ENCODE data around the gene TMCC1. TPM values are rescaled to one million over a fixed set of nuclear protein-coding genes. Genes with fewer than 3 reads are reported as not detected.
A peak's percentile ranks its signal among the peaks of the same experiment; 100 is the strongest.
"Not testable (repeated sequence)": the region's sequence is repeated elsewhere in the genome, so short reads cannot be mapped to it uniquely, and the experiment has no call there.

TMCC1 gene
- total RNA-seq, 1 donor, result 11.2 TPM

DNA sequence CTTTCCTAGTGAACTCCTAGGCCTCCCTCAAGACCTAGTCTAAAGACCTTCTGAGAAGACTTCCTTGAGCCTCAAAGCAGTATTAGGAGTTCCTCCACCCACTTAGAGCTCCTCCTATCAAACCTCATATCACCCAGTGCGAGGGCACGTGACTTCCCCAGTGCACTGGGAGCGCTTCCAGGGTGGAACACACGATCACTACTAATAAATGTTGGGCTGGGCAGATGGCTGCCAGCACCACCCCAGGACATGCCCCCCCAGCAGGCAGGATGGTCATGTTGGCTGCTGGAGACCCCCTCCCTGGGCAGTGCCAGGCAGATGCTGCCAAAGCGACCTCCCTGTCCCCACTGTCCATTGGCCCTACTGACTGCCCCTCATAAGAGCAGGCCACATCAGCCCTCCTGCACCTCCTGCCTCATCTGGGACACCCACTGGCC lies 278.6 kb downstream of the TMCC1 start:
- no peak for DNase-seq (ENCODE audit: low read depth)
- H3K4me3 ChIP-seq (ENCODE audit: low read depth, low read length), result no peak overlapping the region
- no peak for TF ChIP-seq CTCF (IDR thresholded peaks at IDR 0.05; ENCODE audit: insufficient read depth, low read depth, low read length)

GRCh38 chr3:129614435-129614834 lies 279.1 kb downstream of the TMCC1 start:
- DNase-seq (ENCODE audit: low read depth), result no peak
- TF ChIP-seq CTCF (IDR thresholded peaks at IDR 0.05; ENCODE audit: insufficient read depth, low read depth, low read length), result no peak
- no peak overlapping the region for H3K4me3 ChIP-seq (ENCODE audit: low read depth, low read length)

DNA sequence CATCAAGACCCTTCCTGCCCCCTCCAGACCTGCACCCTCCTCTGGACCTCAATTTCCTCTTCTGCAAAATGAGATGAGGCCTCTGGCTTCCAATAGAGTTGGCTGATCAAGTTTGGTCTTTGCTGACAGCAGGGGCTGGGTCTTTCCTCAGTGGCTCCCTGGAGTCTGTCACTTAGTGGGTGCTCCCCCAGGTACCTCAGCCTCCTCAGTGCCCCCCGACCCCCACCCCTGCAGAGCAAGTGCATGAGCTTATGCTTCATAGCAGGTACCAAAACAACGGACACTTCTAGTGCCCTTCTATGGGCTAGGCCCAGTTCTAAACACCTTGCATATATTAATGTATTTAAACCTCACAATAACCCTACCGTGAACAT lies 280.2 kb downstream of the TMCC1 start:
- no peak for DNase-seq (ENCODE audit: low read depth)
- no peak overlapping the region for H3K4me3 ChIP-seq (ENCODE audit: low read depth, low read length)
- TF ChIP-seq CTCF (IDR thresholded peaks at IDR 0.05; ENCODE audit: insufficient read depth, low read depth, low read length), result no peak

DNA sequence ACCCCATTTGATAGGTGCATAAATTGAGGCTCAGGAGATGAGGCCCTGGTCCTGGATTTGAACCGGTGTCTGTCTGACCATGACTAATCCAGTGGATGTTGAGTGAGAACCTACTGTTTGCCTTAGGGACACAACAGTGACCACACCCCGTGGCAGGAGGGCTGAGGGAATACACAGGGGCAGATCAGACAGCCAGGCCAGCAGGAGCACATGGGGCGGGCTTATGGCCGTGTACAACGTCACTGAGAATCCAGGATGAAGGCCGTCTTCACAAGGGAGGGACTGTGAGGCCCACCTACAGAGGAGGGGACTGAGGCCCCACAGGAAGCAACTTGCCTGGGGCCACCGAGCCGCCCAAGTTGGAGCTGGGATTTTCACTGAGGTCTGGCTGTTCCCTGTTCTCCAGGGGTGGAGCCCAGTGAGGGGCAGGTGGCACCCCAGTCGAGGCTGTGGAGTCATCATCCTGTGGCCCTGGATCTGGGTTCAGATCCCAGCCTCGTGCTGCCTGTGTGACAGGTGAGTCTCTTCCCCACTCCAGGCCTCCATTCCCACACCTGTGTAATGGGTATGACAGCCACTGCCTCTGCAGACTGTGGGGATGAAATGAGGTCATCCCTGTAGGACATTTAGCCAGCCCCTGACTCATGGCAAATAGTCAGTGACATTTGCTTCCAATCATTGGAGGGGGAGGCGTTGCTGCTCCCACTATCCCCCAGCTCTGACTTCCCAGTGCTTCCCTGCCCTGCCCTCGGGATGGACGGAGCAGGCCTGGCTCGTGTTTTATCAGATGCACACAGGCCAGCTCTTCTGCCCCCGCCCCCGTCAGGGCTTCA lies 280.8 kb downstream of the TMCC1 start:
- no peak for TF ChIP-seq CTCF (IDR thresholded peaks at IDR 0.05; ENCODE audit: insufficient read depth, low read depth, low read length)
- no peak for DNase-seq (ENCODE audit: low read depth)
- no peak overlapping the region for H3K4me3 ChIP-seq (ENCODE audit: low read depth, low read length)

DNA sequence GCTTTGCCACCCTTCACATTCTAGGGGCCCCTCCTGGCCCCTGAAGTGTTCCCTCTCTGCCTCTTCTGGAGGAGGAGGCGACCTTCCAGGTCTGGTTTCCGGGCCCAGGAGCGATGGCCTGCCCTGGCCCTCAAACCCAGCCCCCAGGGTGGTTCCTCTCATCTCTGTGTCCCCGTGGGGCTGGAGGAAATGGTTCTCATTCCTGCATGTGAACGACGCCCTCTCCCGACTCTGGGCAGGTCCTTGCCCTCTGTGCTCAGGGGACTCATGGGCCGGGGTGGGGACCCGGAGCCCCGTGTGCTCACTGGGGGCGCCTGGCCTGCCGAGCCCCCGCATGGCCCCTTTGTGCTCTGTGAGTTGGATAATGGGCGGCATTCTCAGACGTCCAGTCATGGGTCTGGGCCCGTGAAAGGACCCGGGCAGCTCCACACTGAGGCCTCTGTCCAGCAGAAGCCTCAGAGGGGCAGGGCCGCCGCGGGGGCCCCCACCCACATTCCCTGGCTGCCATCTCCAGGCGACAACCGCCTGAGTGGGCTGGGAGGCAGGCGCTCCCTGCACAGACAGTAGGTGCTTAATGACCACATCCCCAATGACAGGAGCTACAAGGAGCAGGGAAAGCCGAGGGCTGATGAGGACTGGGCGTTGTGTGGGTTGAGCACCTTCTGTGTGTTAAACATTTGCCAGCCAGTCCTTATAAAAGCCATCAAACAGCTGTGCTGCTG lies 281.5 kb downstream of the TMCC1 start:
- TF ChIP-seq CTCF (IDR thresholded peaks at IDR 0.05; ENCODE audit: insufficient read depth, low read depth, low read length), result no peak
- peak; percentile 60 for DNase-seq (ENCODE audit: low read depth)
- H3K4me3 ChIP-seq (ENCODE audit: low read depth, low read length), result no peak overlapping the region

DNA sequence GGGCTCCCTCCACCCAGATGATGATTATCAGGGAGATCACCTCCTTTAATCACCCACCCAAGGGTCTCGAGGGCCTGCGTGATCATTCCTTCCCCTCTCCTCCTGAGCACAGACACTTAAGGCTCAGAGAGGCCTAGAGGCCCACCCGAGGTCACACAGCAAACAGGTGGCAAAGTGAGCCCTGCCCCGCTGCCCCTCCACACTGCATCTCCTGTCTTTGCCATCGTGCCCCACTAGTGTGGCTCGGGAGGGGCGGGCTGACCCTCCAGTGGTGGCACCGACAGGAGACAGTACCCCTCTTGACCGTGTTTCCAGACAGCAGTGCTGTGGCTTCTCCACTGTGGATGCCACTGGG lies 282.1 kb downstream of the TMCC1 start:
- no peak overlapping the region for H3K4me3 ChIP-seq (ENCODE audit: low read depth, low read length)
- DNase-seq (ENCODE audit: low read depth), result no peak
- TF ChIP-seq CTCF (IDR thresholded peaks at IDR 0.05; ENCODE audit: insufficient read depth, low read depth, low read length), result no peak

- not testable (repeated sequence) for DNase-seq (ENCODE audit: low read depth)
Observed at GRCh38 chr3:129610794-129611445, 282.6 kb downstream of the TMCC1 start.

More at GRCh38 chr3:129610794-129611445, 282.6 kb downstream of the TMCC1 start:
- not testable (repeated sequence) for H3K4me3 ChIP-seq (ENCODE audit: low read depth, low read length)
